Neural cell (in vitro differentiated cells): ENCODE measurements around the gene SLC31A2. TPM values are rescaled to one million over a fixed set of nuclear protein-coding genes. Genes with fewer than 3 reads are reported as not detected.

Source experiments
- H2AFZ ChIP-seq: fragments of 200-600, 300-800 bp; sonication (generic), shearing (Covaris generic); 2 replicates; pipeline ENCODE4 v1.6.0; 2014; ENCODE audit warnings: low read depth, mild to moderate bottlenecking, antibody characterized with exemption, low read length, moderate library complexity
- H3F3A ChIP-seq: fragments of 200-600 bp; shearing (Covaris generic); 2 replicates; pipeline ENCODE4 v1.6.1; 2016; ENCODE audit warnings: mild to moderate bottlenecking, moderate library complexity, mixed read lengths, antibody characterized with exemption, low read length; ENCODE audit not compliant: insufficient read depth, poor library complexity, severe bottlenecking
- H3K27ac ChIP-seq: fragments of 200-600, 300-800 bp; sonication (generic), shearing (Covaris generic); 2 replicates; pipeline ENCODE4 v1.5.1; 2014; ENCODE audit warnings: mild to moderate bottlenecking, low read length, moderate library complexity
- H3K27me3 ChIP-seq: fragments of 300-800, 200-600 bp; sonication (generic), shearing (Covaris generic); 2 replicates; pipeline ENCODE4 v1.6.0; 2014; ENCODE audit warnings: mild to moderate bottlenecking, low read depth, low read length, moderate library complexity; ENCODE audit not compliant: insufficient read depth
- H3K36me3 ChIP-seq: fragments of 300-800, 200-600 bp; sonication (generic), shearing (Covaris generic); 2 replicates; pipeline ENCODE4 v1.5.1; 2014; ENCODE audit warnings: mild to moderate bottlenecking, antibody characterized with exemption, low read length, moderate library complexity; ENCODE audit not compliant: insufficient read depth
- H3K4me2 ChIP-seq: fragments of 300-800, 200-600 bp; sonication (generic), shearing (Covaris generic); 2 replicates; pipeline ENCODE4 v1.6.0; 2014; ENCODE audit warnings: mild to moderate bottlenecking, low read length
- H3K4me3 ChIP-seq: fragments of 300-800, 200-600 bp; sonication (generic), shearing (Covaris generic); 2 replicates; pipeline ENCODE4 v1.5.1; 2014; ENCODE audit warnings: mild to moderate bottlenecking, low read length, moderate library complexity
- H3K79me2 ChIP-seq: fragments of 200-600 bp; shearing (Covaris generic); replicated peaks from 2 replicates; pipeline ENCODE4 v1.6.0; 2014; ENCODE audit warnings: mild to moderate bottlenecking, low read length, moderate library complexity; ENCODE audit not compliant: insufficient read depth
- H3K9ac ChIP-seq: fragments of 300-800, 200-600 bp; sonication (generic), shearing (Covaris generic); 2 replicates; pipeline ENCODE4 v1.6.1; 2016; ENCODE audit warnings: mild to moderate bottlenecking, low read length, mixed read lengths
- H3K9me2 ChIP-seq: fragments of 200-600 bp; shearing (Covaris generic); 2 replicates; pipeline ENCODE4 v1.6.1; 2016; ENCODE audit warnings: mild to moderate bottlenecking, low read length, mixed read lengths; ENCODE audit not compliant: insufficient read depth
- H3K9me3 ChIP-seq: fragments of 200-600, 300-800 bp; sonication (generic), shearing (Covaris generic); 2 replicates; pipeline ENCODE4 v1.6.1; 2016; ENCODE audit warnings: mild to moderate bottlenecking, mixed run types, low read length, moderate library complexity, mixed read lengths
- H4K20me1 ChIP-seq: fragments of 200-600 bp; shearing (Covaris generic); 2 replicates; pipeline ENCODE4 v1.6.1; 2016; ENCODE audit warnings: mild to moderate bottlenecking, mixed run types; ENCODE audit not compliant: insufficient read depth
- EP300 ChIP-seq: fragments of 450-650 bp; conservative IDR thresholded peaks from 2 replicates; pipeline ENCODE4 v1.6.1; 2014; ENCODE audit warnings: antibody characterized with exemption, mild to moderate bottlenecking, moderate library complexity; ENCODE audit not compliant: poor library complexity, severe bottlenecking
- EZH2 ChIP-seq: fragments of 200-600, 300-800 bp; shearing (Covaris generic), sonication (generic); IDR thresholded peaks from 2 replicates; pipeline ENCODE4 v1.6.1; 2014; ENCODE audit warnings: antibody characterized with exemption, low read length, borderline replicate concordance, mild to moderate bottlenecking; ENCODE audit not compliant: insufficient read depth, poor library complexity, severe bottlenecking
- MXI1 ChIP-seq: fragments of 450-650 bp; conservative IDR thresholded peaks from 2 replicates; pipeline ENCODE4 v1.6.1; 2014; ENCODE audit warnings: antibody characterized with exemption, mild to moderate bottlenecking; ENCODE audit not compliant: poor library complexity, severe bottlenecking
- POLR2AphosphoS5 ChIP-seq: IDR thresholded peaks from 2 replicates; pipeline ENCODE4 v1.6.1; 2012
- RAD21 ChIP-seq: fragments of 450-650 bp; conservative IDR thresholded peaks from 2 replicates; pipeline ENCODE4 v1.6.1; 2014; ENCODE audit warnings: antibody characterized with exemption, mild to moderate bottlenecking, moderate library complexity
- SMC3 ChIP-seq: fragments of 450-650 bp; conservative IDR thresholded peaks from 2 replicates; pipeline ENCODE4 v1.6.1; 2014; ENCODE audit warnings: antibody characterized with exemption, mild to moderate bottlenecking, moderate library complexity; ENCODE audit not compliant: poor library complexity
- TAF1 ChIP-seq: IDR thresholded peaks from 2 replicates; pipeline ENCODE4 v1.6.1; 2012; ENCODE audit warnings: low read depth
- polyA plus RNA-seq: library from polyadenylated mRNA; depleted of rRNA; stranded (reverse); fragments of >200 nt; gene quantifications from 2 replicates; pipeline ENCODE4 v1.2.3, GENCODE V29; 2014
- TF ChIP-seq, protein P1 (sequence below): IDR thresholded peaks from 2 replicates; pipeline ENCODE4 v1.6.1; 2012; ENCODE audit warnings: borderline replicate concordance
- TF ChIP-seq, protein P2 (sequence below): fragments of 450-650 bp; IDR thresholded peaks from 2 replicates; pipeline ENCODE4 v1.5.1; 2014; ENCODE audit warnings: antibody characterized with exemption, mild to moderate bottlenecking, moderate library complexity; ENCODE audit not compliant: poor library complexity, severe bottlenecking

The SLC31A2 gene
- polyA plus RNA-seq, 1 donor from 2014 or later = 4.1 TPM

DNA sequence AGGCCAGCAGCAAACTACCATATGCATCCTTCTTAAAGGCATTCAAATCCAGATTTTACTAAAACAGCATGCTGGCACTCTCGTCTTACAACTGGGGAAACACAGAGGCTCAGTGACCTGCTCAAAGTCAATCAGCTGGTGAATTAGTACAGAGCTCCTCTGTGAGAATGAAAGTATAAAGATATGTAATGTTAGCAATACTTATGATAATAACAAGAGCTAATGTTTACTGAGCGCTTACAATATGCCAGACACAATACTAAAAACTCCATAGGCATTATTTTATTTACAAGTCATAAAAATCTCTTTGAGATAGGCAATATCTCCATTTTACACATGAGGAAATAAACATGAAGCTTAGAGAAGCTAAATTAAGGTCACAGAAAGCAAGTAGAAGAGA is 41.6 kb downstream of the SLC31A2 start:
- Histone ChIP-seq H3K36me3 (peaks cover 5% of the 10 kb centered on the region), H3K9me3 (no peaks in the 10 kb centered on the region), H2AFZ (no peak overlapping the region), H3K79me2 (no peaks in the 10 kb centered on the region), H3K9me2 (no peaks in the 10 kb centered on the region), H3K9ac (no peak overlapping the region), H4K20me1 (no peaks in the 10 kb centered on the region), H3K4me2 (no peak overlapping the region), H3K27me3 (no peaks in the 10 kb centered on the region), H3F3A (no peaks in the 10 kb centered on the region), H3K4me3 (no peak overlapping the region), H3K27ac (no peak overlapping the region)
- TF ChIP-seq, protein P1, sequence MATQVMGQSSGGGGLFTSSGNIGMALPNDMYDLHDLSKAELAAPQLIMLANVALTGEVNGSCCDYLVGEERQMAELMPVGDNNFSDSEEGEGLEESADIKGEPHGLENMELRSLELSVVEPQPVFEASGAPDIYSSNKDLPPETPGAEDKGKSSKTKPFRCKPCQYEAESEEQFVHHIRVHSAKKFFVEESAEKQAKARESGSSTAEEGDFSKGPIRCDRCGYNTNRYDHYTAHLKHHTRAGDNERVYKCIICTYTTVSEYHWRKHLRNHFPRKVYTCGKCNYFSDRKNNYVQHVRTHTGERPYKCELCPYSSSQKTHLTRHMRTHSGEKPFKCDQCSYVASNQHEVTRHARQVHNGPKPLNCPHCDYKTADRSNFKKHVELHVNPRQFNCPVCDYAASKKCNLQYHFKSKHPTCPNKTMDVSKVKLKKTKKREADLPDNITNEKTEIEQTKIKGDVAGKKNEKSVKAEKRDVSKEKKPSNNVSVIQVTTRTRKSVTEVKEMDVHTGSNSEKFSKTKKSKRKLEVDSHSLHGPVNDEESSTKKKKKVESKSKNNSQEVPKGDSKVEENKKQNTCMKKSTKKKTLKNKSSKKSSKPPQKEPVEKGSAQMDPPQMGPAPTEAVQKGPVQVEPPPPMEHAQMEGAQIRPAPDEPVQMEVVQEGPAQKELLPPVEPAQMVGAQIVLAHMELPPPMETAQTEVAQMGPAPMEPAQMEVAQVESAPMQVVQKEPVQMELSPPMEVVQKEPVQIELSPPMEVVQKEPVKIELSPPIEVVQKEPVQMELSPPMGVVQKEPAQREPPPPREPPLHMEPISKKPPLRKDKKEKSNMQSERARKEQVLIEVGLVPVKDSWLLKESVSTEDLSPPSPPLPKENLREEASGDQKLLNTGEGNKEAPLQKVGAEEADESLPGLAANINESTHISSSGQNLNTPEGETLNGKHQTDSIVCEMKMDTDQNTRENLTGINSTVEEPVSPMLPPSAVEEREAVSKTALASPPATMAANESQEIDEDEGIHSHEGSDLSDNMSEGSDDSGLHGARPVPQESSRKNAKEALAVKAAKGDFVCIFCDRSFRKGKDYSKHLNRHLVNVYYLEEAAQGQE = no peak
- TF ChIP-seq EP300 (no peak), EZH2 (no peak), TAF1 (no peak), MXI1 (no peak), POLR2AphosphoS5 (no peak), RAD21 (no peak), SMC3 (no peak)
- TF ChIP-seq, protein P2, sequence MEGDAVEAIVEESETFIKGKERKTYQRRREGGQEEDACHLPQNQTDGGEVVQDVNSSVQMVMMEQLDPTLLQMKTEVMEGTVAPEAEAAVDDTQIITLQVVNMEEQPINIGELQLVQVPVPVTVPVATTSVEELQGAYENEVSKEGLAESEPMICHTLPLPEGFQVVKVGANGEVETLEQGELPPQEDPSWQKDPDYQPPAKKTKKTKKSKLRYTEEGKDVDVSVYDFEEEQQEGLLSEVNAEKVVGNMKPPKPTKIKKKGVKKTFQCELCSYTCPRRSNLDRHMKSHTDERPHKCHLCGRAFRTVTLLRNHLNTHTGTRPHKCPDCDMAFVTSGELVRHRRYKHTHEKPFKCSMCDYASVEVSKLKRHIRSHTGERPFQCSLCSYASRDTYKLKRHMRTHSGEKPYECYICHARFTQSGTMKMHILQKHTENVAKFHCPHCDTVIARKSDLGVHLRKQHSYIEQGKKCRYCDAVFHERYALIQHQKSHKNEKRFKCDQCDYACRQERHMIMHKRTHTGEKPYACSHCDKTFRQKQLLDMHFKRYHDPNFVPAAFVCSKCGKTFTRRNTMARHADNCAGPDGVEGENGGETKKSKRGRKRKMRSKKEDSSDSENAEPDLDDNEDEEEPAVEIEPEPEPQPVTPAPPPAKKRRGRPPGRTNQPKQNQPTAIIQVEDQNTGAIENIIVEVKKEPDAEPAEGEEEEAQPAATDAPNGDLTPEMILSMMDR = no peak

DNA sequence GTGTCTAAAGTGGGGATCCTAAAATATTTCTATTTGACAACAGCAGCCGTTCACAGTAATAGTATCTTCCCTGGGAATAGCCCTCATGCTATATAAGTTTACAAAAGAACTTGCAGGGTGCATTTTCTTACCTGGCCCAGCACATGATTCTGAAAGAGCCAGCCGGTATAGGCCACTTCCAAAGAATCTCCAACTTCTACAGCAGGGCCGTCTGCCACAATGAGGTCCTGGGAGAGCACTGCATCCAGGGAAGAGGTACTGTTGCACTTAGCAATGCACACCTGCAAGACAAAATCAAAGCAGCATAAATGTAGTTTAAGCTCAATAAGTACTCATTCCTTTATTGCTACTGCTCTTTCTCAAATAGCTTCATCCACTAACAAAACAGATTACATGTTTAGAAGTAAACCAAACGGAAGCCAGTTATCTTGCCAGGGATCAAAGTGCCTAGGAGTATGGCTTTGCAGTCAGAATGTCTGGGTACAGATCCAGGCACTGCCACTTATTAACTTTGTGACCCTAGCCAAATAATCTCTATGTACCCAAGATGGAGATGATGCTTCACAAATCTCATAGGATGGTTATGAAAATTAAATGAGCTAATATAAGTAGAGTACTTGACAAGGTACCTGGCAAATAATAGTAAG is 49.0 kb downstream of the SLC31A2 start:
- Histone ChIP-seq H3K27ac (no peak overlapping the region), H3K9me2 (no peaks in the 10 kb centered on the region), H4K20me1 (no peaks in the 10 kb centered on the region), H3K9me3 (no peaks in the 10 kb centered on the region), H3F3A (no peaks in the 10 kb centered on the region), H3K4me2 (no peak overlapping the region), H2AFZ (no peak overlapping the region), H3K36me3 (peaks cover 12% of the 10 kb centered on the region), H3K9ac (no peak overlapping the region), H3K4me3 (no peak overlapping the region), H3K79me2 (no peaks in the 10 kb centered on the region), H3K27me3 (no peaks in the 10 kb centered on the region)
- TF ChIP-seq, protein P1 = no peak
- TF ChIP-seq SMC3 (no peak), POLR2AphosphoS5 (no peak), RAD21 (no peak), EZH2 (no peak)
